Measurements from ENCODE around the gene CNGA1. TPM values are rescaled to one million over a fixed set of nuclear protein-coding genes. Genes with fewer than 3 reads are reported as not detected.

CNGA1 gene
- total RNA-seq, 1 donor from 2014 or later = 2.0 TPM

DNA sequence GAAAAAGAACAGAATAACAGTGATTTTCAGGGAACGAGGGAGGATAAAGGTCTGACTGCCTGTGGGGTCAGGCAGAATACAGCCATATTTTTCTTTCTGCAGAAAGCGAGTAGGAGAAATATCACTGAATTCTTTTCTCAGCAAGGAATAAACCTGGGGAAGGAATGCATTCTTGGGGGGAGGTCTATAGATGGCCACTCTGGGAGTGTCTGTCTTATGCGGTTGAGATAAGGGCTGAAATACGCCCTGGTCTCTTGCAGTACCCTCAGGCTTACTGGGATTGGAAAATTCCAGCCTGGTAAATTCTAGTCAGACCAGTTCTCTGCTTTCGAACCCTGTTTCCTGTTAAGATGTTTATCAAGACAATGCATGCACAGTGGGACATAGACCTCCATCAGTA, 26.3 kb downstream of the CNGA1 start:
- Histone ChIP-seq H3K4me3 (no peak overlapping the region), H3K27me3 (no peaks in the 10 kb centered on the region), H3K4me1 (no peaks in the 10 kb centered on the region), H3K36me3 (no peaks in the 10 kb centered on the region), H3K9me3 (no peaks in the 10 kb centered on the region), H3K27ac (no peak overlapping the region)
- DNase-seq (ENCODE audit: extremely low spot score in 2 of 2) = no peak
- no peak for TF ChIP-seq POLR2A (IDR thresholded peaks at IDR 0.05)
- no peak for TF ChIP-seq POLR2AphosphoS5 (IDR thresholded peaks at IDR 0.05; ENCODE audit: insufficient read depth in 1 of 2, low read depth in 1 of 2)
- TF ChIP-seq, protein P1, sequence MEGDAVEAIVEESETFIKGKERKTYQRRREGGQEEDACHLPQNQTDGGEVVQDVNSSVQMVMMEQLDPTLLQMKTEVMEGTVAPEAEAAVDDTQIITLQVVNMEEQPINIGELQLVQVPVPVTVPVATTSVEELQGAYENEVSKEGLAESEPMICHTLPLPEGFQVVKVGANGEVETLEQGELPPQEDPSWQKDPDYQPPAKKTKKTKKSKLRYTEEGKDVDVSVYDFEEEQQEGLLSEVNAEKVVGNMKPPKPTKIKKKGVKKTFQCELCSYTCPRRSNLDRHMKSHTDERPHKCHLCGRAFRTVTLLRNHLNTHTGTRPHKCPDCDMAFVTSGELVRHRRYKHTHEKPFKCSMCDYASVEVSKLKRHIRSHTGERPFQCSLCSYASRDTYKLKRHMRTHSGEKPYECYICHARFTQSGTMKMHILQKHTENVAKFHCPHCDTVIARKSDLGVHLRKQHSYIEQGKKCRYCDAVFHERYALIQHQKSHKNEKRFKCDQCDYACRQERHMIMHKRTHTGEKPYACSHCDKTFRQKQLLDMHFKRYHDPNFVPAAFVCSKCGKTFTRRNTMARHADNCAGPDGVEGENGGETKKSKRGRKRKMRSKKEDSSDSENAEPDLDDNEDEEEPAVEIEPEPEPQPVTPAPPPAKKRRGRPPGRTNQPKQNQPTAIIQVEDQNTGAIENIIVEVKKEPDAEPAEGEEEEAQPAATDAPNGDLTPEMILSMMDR (IDR thresholded peaks at IDR 0.05) = no peak
- intact Hi-C loops (cut with DNase I) = no loop called here

DNA sequence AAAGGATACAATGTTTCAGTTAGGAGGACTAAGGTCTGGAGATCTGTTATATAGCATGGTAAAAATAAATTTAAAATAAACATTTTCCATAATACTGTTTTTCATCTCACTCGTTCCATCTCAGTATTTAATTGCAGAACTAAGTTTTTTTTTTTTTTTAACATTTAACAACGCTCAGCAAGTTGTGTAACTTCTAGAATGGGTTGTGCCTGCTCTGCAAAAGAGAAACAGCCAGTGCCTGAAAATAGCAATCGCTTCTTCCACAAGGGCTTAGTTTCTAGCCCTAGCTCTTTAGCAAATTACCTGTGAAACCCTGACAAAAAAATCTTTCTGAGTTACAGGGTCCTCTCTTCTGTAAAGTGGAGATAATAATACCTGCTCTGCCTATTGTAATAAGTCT, 41.9 kb downstream of the CNGA1 start:
- no peaks in the 10 kb centered on the region for H3K4me1 ChIP-seq
- TF ChIP-seq POLR2A (IDR thresholded peaks at IDR 0.05) = no peak
- TF ChIP-seq, protein P1 (IDR thresholded peaks at IDR 0.05) = no peak
- TF ChIP-seq POLR2AphosphoS5 (IDR thresholded peaks at IDR 0.05; ENCODE audit: insufficient read depth in 1 of 2, low read depth in 1 of 2) = no peak
- intact Hi-C loops (cut with DNase I) = no loop called here
- no peaks in the 10 kb centered on the region for H3K36me3 ChIP-seq
- no peak for DNase-seq (ENCODE audit: extremely low spot score in 2 of 2)
- H3K27ac ChIP-seq = no peak overlapping the region
- no peaks in the 10 kb centered on the region for H3K27me3 ChIP-seq
- H3K9me3 ChIP-seq = no peaks in the 10 kb centered on the region
- H3K4me3 ChIP-seq = no peak overlapping the region

DNA sequence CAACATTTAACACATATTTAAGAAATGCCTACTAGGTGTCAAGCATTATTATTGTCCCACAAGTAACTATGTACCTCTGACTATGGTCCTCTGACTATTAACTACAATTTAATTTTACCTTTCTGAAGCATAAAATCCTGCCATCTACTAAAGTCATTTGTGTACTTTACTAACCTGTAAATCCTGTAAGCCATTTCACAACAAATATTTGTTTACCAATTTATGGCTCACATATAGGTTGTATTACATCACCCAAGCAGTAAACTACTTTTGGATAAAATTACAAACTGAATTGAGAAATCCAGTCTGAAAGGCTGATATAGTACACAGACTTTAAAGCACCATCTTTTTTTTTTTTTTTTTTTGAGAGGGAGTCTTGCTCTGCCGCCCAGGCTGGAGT, 43.8 kb downstream of the CNGA1 start:
- Histone ChIP-seq H3K27ac (no peak overlapping the region), H3K4me3 (no peak overlapping the region), H3K27me3 (no peaks in the 10 kb centered on the region), H3K9me3 (no peaks in the 10 kb centered on the region), H3K4me1 (no peaks in the 10 kb centered on the region), H3K36me3 (no peaks in the 10 kb centered on the region)
- intact Hi-C loops (cut with DNase I) = no loop called here
- no peak for DNase-seq (ENCODE audit: extremely low spot score in 2 of 2)
- no peak for TF ChIP-seq POLR2A (IDR thresholded peaks at IDR 0.05)

DNA sequence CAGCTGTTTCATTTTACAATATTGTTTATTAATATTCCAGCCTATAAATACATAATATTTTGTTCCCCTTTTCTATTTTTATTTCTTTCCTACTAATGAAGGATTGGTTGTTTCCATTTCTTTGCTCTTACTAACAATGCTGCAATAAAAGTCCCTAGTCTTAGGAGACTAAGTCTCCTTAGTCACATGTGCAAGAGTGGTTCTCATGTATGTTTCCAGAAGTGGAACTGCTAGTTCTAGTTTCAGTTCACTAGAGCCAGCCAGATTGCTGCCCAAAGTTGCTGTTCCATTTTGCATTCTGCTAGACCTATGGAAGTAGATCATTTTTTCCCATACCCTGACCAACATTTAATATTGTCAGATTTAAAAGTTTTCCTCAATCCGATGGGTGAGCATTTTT, 44.3 kb downstream of the CNGA1 start:
- no peak for DNase-seq (ENCODE audit: extremely low spot score in 2 of 2)
- intact Hi-C loops (cut with DNase I) = no loop called here
- Histone ChIP-seq H3K36me3 (no peaks in the 10 kb centered on the region), H3K4me1 (no peaks in the 10 kb centered on the region), H3K27me3 (no peaks in the 10 kb centered on the region), H3K9me3 (no peaks in the 10 kb centered on the region), H3K27ac (no peak overlapping the region), H3K4me3 (no peak overlapping the region)
- TF ChIP-seq POLR2A (IDR thresholded peaks at IDR 0.05) (no peak), POLR2AphosphoS5 (IDR thresholded peaks at IDR 0.05; ENCODE audit: insufficient read depth in 1 of 2, low read depth in 1 of 2) (no peak)
- TF ChIP-seq, protein P1 (IDR thresholded peaks at IDR 0.05) = no peak

DNA sequence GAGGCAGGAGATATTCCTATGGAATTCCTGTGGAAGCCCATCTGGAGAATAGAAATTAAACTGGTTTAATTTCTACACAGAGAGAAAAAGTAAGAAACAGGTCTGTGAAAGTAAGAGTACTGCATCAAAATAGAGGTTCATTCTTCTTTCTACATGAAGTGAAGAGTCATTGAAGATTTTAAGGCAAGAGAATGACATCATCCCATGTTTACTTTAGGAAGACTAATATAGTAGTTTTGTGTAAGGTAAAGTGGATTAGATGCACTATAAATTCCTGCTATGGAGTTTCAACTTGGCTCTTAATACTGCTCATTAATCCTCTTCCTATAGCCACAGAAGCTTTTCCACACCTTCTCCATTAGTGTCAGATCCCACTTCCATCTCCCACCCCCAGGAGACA, 47.6 kb downstream of the CNGA1 start:
- no peak overlapping the region for H3K27ac ChIP-seq
- H3K4me1 ChIP-seq = no peaks in the 10 kb centered on the region
- no peak for TF ChIP-seq POLR2AphosphoS5 (IDR thresholded peaks at IDR 0.05; ENCODE audit: insufficient read depth in 1 of 2, low read depth in 1 of 2)
- no peak for TF ChIP-seq POLR2A (IDR thresholded peaks at IDR 0.05)
- TF ChIP-seq, protein P1 (IDR thresholded peaks at IDR 0.05) = no peak
- intact Hi-C loops (cut with DNase I) = no loop called here
- H3K36me3 ChIP-seq = no peaks in the 10 kb centered on the region
- H3K4me3 ChIP-seq = no peak overlapping the region
- no peaks in the 10 kb centered on the region for H3K27me3 ChIP-seq
- DNase-seq (ENCODE audit: extremely low spot score in 2 of 2) = no peak
- no peaks in the 10 kb centered on the region for H3K9me3 ChIP-seq

DNA sequence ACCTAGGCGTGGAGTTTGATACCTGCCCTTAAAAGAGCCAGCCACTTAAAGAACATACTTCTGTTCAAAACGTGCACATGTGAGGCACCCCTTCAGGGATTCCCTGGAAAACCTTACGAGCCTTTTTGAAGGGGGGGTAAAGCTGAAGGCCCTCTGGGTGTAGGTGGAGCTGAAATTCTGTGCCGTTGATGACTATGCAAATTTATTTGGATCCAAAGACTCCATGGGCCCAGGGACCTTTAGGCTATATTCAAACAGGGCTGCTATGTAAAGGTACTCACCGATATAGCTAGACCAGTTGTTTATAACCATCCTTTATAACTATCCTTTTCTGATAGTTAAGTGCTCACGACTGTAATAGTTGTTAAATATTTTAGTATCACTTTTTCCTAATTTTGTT, 61.8 kb downstream of the CNGA1 start:
- H3K4me1 ChIP-seq = no peaks in the 10 kb centered on the region
- intact Hi-C loops (cut with DNase I) = no loop called here
- no peaks in the 10 kb centered on the region for H3K9me3 ChIP-seq
- DNase-seq (ENCODE audit: extremely low spot score in 2 of 2) = no peak
- no peak overlapping the region for H3K27ac ChIP-seq
- H3K4me3 ChIP-seq = no peak overlapping the region
- no peaks in the 10 kb centered on the region for H3K36me3 ChIP-seq
- TF ChIP-seq POLR2AphosphoS5 (IDR thresholded peaks at IDR 0.05; ENCODE audit: insufficient read depth in 1 of 2, low read depth in 1 of 2) (no peak), POLR2A (IDR thresholded peaks at IDR 0.05) (no peak)
- TF ChIP-seq, protein P1 (IDR thresholded peaks at IDR 0.05) = no peak
- H3K27me3 ChIP-seq = no peaks in the 10 kb centered on the region
